GM13977 (cell line): ENCODE data around the gene SCYL1.

Source experiments
- DNase-seq: peaks from one replicate; pipeline ENCODE4 v3.0.0; 2012; ENCODE audit warnings: low spot score
- CTCF ChIP-seq: IDR thresholded peaks from 2 replicates; pipeline ENCODE4 v1.5.1; 2012; ENCODE audit warnings: mild to moderate bottlenecking, control low read depth; ENCODE audit not compliant: insufficient read depth; ENCODE audit errors: extremely low read depth, missing control alignments
- in situ Hi-C: fragments of 300-500 bp; cut with MboI; formaldehyde crosslinking; loops from one replicate; pipeline ENCODE4 v1.12.0; 2022; ENCODE audit warnings: low sequenced_read_pairs, low pct_unique_long_range_greater_than_20kb, mixed read lengths, inconsistent platforms; ENCODE audit not compliant: unreplicated experiment

Gene SCYL1

GRCh38 chr11:65524014-65524740 lies 706 bp upstream of the SCYL1 start:
- no peak for DNase-seq
- TF ChIP-seq CTCF, result no peak
- in situ Hi-C loops, result no loop called here

GRCh38 chr11:65525546-65526480 lies 930 bp downstream of the SCYL1 start:
- in situ Hi-C loops, result no loop called here
- no peak for TF ChIP-seq CTCF
- DNase-seq, result no peak

- TF ChIP-seq CTCF, result no peak
- no peak for DNase-seq
- in situ Hi-C loops, result no loop called here
These were observed 1.9 kb downstream of the SCYL1 start for GRCh38 chr11:65526744-65527143.

- in situ Hi-C loops, result no loop called here
- DNase-seq, result no peak
- TF ChIP-seq CTCF, result no peak
These were observed 4.0 kb downstream of the SCYL1 start for GRCh38 chr11:65528819-65529350.

- in situ Hi-C loops, result no loop called here
These were observed 4.7 kb downstream of the SCYL1 start for GRCh38 chr11:65529475-65530156.

More at GRCh38 chr11:65529475-65530156, 4.7 kb downstream of the SCYL1 start:
- TF ChIP-seq CTCF, result no peak
- DNase-seq, result no peak
